IPS-18a (cell line): ENCODE results near the gene TRIO.

Experiments used
- H3K27ac ChIP-seq: one replicate; pipeline ENCODE4 v1.5.1; 2013; ENCODE audit warnings: low read length
- H3K27me3 ChIP-seq: one replicate; pipeline ENCODE4 v1.6.1; 2013; ENCODE audit warnings: mild to moderate bottlenecking, low read length; ENCODE audit not compliant: control insufficient read depth, insufficient read depth
- H3K36me3 ChIP-seq: one replicate; pipeline ENCODE4 v1.6.1; 2013; ENCODE audit warnings: low read depth, low read length; ENCODE audit not compliant: control insufficient read depth
- H3K4me1 ChIP-seq: one replicate; pipeline ENCODE4 v1.6.1; 2013; ENCODE audit warnings: low read depth, low read length; ENCODE audit not compliant: control insufficient read depth
- H3K4me3 ChIP-seq: one replicate; pipeline ENCODE4 v1.5.1; 2013; ENCODE audit warnings: low read length
- H3K9ac ChIP-seq: one replicate; pipeline ENCODE4 v1.6.1; 2013; ENCODE audit warnings: mild to moderate bottlenecking, low read length, moderate library complexity
- H3K9me3 ChIP-seq: one replicate; pipeline ENCODE4 v1.6.1; 2013; ENCODE audit warnings: low read depth, low read length; ENCODE audit not compliant: control insufficient read depth

Gene TRIO

DNA sequence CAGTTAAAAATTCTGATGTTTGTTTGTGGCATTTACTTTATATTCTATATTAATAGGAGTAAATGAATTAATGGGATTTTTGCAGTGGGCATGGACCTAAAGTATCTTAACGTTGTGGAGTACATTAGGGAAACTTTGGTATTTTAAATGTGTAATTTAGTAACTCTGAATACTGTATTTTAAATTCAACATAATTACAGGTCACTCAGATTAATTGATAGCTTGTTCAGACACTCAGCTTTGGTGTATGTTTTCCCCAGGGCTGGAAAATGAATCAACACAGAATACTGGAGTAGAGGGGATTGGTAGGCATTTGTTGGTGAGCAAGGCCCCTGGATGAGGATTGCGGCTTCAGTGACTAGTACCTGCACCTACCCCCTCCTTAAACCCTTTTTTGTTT lies 117.5 kb downstream of the TRIO start:
- Histone ChIP-seq H3K4me1 (peaks cover 77% of the 10 kb centered on the region), H3K27ac (no peak overlapping the region), H3K36me3 (no peaks in the 10 kb centered on the region), H3K27me3 (no peaks in the 10 kb centered on the region), H3K9me3 (no peaks in the 10 kb centered on the region), H3K9ac (no peak overlapping the region), H3K4me3 (no peak overlapping the region)

- Histone ChIP-seq H3K4me1 (peaks cover 77% of the 10 kb centered on the region), H3K27ac (no peak overlapping the region), H3K36me3 (no peaks in the 10 kb centered on the region), H3K27me3 (no peaks in the 10 kb centered on the region), H3K4me3 (no peak overlapping the region), H3K9me3 (no peaks in the 10 kb centered on the region), H3K9ac (no peak overlapping the region)
These were observed 118.1 kb downstream of the TRIO start for GRCh38 chr5:14261235-14261634.

DNA sequence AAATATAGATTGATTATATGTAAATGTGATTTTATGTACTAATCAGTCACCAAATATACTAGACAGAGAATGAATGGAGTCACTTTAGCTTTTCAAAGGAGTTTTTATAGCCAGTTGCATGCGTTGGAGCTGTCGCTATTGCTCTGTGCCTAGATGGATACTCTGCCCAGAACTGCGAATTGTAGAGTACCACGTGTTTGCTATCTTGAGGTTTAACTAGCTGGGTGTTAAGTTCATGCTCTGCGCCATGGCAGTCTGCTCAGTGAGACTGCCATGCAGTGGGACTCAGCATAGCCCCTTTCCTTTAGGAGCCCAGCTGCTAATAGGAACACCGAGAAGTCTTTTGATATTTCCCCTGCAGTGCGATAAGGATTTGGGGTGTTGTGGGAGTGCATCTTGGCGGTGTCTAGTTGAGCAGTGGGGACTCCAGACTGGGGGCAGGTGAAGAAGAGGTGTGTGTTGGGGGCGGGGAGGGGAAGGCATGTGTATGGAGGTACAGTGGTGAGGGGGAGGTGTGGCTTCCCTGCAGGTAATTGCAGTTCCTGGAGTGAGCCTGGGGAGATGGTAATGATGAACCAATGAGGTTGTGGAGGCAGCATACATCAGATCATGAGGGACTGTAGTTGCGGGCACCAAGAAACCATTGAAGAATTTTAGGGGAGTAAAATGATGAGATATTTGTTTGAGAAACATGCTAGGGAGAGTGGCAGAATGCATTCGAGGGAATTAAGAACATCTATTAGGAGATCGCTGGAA lies 118.9 kb downstream of the TRIO start:
- Histone ChIP-seq H3K4me1 (peaks cover 72% of the 10 kb centered on the region), H3K27me3 (no peaks in the 10 kb centered on the region), H3K27ac (no peak overlapping the region), H3K36me3 (no peaks in the 10 kb centered on the region), H3K4me3 (no peak overlapping the region), H3K9me3 (no peaks in the 10 kb centered on the region), H3K9ac (no peak overlapping the region)

DNA sequence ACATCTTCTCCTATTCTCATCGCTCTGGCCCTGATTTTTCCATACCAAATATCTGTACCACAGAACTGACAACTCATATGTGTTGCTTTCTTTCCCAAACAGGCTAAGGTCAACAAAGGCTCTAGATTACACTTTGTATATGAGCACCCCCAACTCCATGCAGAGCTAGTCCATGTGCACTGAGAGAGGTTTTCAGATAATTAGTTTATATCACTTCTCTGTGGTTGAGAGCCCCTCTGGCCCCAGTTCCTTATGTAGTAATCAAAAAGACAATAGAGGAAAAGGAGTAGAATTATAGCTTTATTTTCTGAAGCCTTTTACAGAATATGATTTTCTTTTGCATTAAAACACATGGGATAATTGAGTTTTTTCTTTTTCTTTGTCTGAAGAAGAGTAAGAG lies 120.0 kb downstream of the TRIO start:
- Histone ChIP-seq H3K4me3 (no peak overlapping the region), H3K36me3 (no peaks in the 10 kb centered on the region), H3K27me3 (no peaks in the 10 kb centered on the region), H3K4me1 (peaks cover 64% of the 10 kb centered on the region), H3K9me3 (no peaks in the 10 kb centered on the region), H3K27ac (no peak overlapping the region), H3K9ac (no peak overlapping the region)

DNA sequence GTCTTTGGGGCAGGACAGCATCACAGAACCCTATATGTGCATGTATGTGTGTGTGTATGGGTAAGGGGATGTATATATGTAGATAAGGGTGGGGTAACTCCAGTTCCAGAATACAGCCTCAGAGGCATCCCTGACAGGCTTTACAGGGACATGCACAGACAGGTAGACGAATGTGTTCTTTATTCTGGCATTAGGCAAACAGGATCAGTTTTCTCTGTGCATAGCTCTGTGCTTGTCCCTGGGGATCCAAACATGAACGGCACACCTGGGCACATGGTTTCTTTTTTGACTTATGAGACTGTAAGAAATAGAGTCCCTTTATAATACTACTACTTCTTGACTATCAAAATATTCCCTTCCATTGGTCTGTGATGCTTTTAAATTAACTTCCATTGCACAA lies 120.6 kb downstream of the TRIO start:
- Histone ChIP-seq H3K4me1 (peaks cover 59% of the 10 kb centered on the region), H3K4me3 (no peak overlapping the region), H3K36me3 (no peaks in the 10 kb centered on the region), H3K9ac (no peak overlapping the region), H3K9me3 (no peaks in the 10 kb centered on the region), H3K27ac (no peak overlapping the region), H3K27me3 (no peaks in the 10 kb centered on the region)

GRCh38 chr5:14264605-14265316 lies 121.6 kb downstream of the TRIO start:
- Histone ChIP-seq H3K27ac (peak overlapping the region; percentile 89), H3K4me1 (peaks cover 59% of the 10 kb centered on the region), H3K27me3 (no peaks in the 10 kb centered on the region), H3K36me3 (no peaks in the 10 kb centered on the region), H3K9ac (peak overlapping the region; percentile 82), H3K9me3 (no peaks in the 10 kb centered on the region), H3K4me3 (peak overlapping the region; percentile 54)

- no peak overlapping the region for H3K27ac ChIP-seq
These were observed 122.4 kb downstream of the TRIO start for GRCh38 chr5:14265570-14265969.

DNA sequence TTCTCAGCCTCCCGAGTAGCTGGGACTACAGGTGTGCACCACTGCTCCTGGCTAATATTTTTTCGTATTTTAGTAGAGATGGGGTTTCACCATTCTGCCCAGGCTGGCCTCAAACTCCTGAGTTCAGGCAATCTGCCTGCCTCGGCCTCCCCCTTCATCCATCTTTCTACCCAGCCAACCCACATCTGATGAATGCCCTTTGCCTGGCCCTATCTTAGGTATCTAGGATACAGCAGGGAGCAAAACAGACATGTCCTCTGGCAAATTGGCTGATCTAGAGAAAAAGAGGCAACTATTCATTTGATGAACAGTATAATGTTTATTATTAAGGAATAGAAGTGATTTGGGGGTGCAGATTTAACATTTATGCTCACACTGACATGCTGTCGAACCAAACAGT lies 123.0 kb downstream of the TRIO start:
- Histone ChIP-seq H3K4me3 (no peak overlapping the region), H3K27me3 (no peaks in the 10 kb centered on the region), H3K36me3 (no peaks in the 10 kb centered on the region), H3K9me3 (no peaks in the 10 kb centered on the region), H3K4me1 (peaks cover 48% of the 10 kb centered on the region), H3K27ac (no peak overlapping the region), H3K9ac (no peak overlapping the region)

More at GRCh38 chr5:14265570-14265969, 122.4 kb downstream of the TRIO start:
- H3K36me3 ChIP-seq = no peaks in the 10 kb centered on the region
- peaks cover 55% of the 10 kb centered on the region for H3K4me1 ChIP-seq
- no peaks in the 10 kb centered on the region for H3K9me3 ChIP-seq
- H3K27me3 ChIP-seq = no peaks in the 10 kb centered on the region
- no peak overlapping the region for H3K4me3 ChIP-seq
- H3K9ac ChIP-seq = no peak overlapping the region

- Histone ChIP-seq H3K36me3 (no peaks in the 10 kb centered on the region), H3K4me3 (no peak overlapping the region), H3K9ac (no peak overlapping the region), H3K9me3 (no peaks in the 10 kb centered on the region), H3K27ac (no peak overlapping the region), H3K4me1 (peaks cover 43% of the 10 kb centered on the region), H3K27me3 (no peaks in the 10 kb centered on the region)
These were observed 123.5 kb downstream of the TRIO start for GRCh38 chr5:14266686-14267085.

DNA sequence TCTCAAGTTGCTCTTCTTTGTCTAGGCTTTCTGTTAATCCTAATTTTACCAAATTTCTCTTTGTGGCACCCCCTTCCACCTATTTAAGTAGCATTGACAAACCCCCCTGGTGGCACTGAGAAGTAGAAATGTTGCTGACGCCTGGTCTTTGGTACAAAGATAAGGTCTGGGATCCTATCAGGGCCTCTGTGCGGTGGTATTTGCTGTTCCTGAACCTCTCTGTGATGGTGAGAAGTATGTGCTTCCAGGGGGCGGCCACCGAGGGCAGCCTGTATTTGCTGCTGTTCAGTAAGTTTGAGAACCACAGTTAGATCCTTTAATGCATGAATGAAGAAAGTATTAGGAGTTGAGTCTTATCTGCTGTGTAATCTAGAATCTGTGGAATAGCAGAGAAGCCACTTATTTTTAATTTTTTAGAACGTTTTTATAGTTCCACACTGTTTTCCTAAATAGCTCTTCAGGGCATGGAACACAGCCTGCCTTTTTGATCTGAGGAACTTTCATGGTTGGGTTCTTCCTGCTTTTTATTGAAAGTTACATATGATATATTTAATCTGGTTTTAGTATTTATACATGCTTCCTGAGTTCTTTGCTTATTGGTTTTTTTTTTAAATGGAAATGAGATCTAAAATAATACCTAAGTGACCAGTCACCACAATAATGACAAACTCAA lies 124.2 kb downstream of the TRIO start:
- Histone ChIP-seq H3K27me3 (no peaks in the 10 kb centered on the region), H3K4me1 (peaks cover 37% of the 10 kb centered on the region), H3K4me3 (no peak overlapping the region), H3K36me3 (no peaks in the 10 kb centered on the region), H3K27ac (no peak overlapping the region), H3K9ac (no peak overlapping the region), H3K9me3 (no peaks in the 10 kb centered on the region)

- Histone ChIP-seq H3K27me3 (no peaks in the 10 kb centered on the region), H3K4me1 (peaks cover 29% of the 10 kb centered on the region), H3K27ac (no peak overlapping the region), H3K36me3 (no peaks in the 10 kb centered on the region), H3K9me3 (no peaks in the 10 kb centered on the region), H3K4me3 (no peak overlapping the region), H3K9ac (no peak overlapping the region)
These were observed 125.0 kb downstream of the TRIO start for GRCh38 chr5:14267991-14268708.
